Neural progenitor cell (in vitro differentiated cells): Measurements from ENCODE around the gene ABCA8. TPM values are rescaled to one million over a fixed set of nuclear protein-coding genes. Genes with fewer than 3 reads are reported as not detected.

Experiments used
- DNase-seq: peaks from one replicate; pipeline ENCODE4 v3.0.0-alpha.2; 2016; ENCODE audit warnings: low spot score
- H2AFZ ChIP-seq: fragments of 200-600 bp; sonication (generic); replicated peaks from 2 replicates; pipeline ENCODE4 v1.6.1; 2016; ENCODE audit warnings: antibody characterized with exemption
- H3F3A ChIP-seq: fragments of 200-600 bp; sonication (generic); 2 replicates; pipeline ENCODE4 v1.6.1; 2016; ENCODE audit warnings: antibody characterized with exemption, low read depth
- H3K27ac ChIP-seq: fragments of 200-600 bp; sonication (generic); 2 replicates; pipeline ENCODE4 v1.5.1; 2016; ENCODE audit warnings: mild to moderate bottlenecking
- H3K27me3 ChIP-seq: fragments of 200-600 bp; sonication (generic); 2 replicates; pipeline ENCODE4 v1.6.1; 2016; ENCODE audit warnings: mild to moderate bottlenecking, moderate library complexity
- H3K36me3 ChIP-seq: fragments of 200-600 bp; sonication (generic); 2 replicates; pipeline ENCODE4 v1.5.1; 2016
- H3K4me1 ChIP-seq: fragments of 200-600 bp; sonication (generic); 2 replicates; pipeline ENCODE4 v1.6.1; 2016; ENCODE audit warnings: mixed run types
- H3K4me2 ChIP-seq: fragments of 200-600 bp; sonication (generic); 2 replicates; pipeline ENCODE4 v1.6.1; 2016
- H3K4me3 ChIP-seq: fragments of 200-600 bp; sonication (generic); 2 replicates; pipeline ENCODE4 v1.5.1; 2016
- H3K79me2 ChIP-seq: fragments of 200-600 bp; sonication (generic); 2 replicates; pipeline ENCODE4 v1.6.1; 2016; ENCODE audit warnings: low read depth
- H3K9ac ChIP-seq: fragments of 200-600 bp; sonication (generic); 2 replicates; pipeline ENCODE4 v1.6.1; 2016
- H3K9me3 ChIP-seq: fragments of 200-600 bp; sonication (generic); 2 replicates; pipeline ENCODE4 v1.5.1; 2016; ENCODE audit warnings: low read depth
- H4K20me1 ChIP-seq: fragments of 200-600 bp; sonication (generic); 2 replicates; pipeline ENCODE4 v1.6.1; 2016; ENCODE audit warnings: low read depth
- H3K27ac Mint-ChIP-seq: 3 replicates; pipeline ENCODE4 v1.8.0; 2021; ENCODE audit warnings: mixed read lengths
- H3K27me3 Mint-ChIP-seq: 2 replicates; pipeline ENCODE4 v1.8.0; 2022; ENCODE audit warnings: low read depth, mild to moderate bottlenecking, inconsistent platforms, moderate library complexity, mixed read lengths; ENCODE audit not compliant: insufficient read depth
- H3K36me3 Mint-ChIP-seq: 3 replicates; pipeline ENCODE4 v1.8.0; 2021; ENCODE audit warnings: mixed read lengths
- H3K4me1 Mint-ChIP-seq: 3 replicates; pipeline ENCODE4 v1.8.0; 2021; ENCODE audit warnings: mixed read lengths
- H3K4me3 Mint-ChIP-seq: 3 replicates; pipeline ENCODE4 v1.8.0; 2021; ENCODE audit warnings: mild to moderate bottlenecking, moderate library complexity, mixed read lengths
- H3K9me3 Mint-ChIP-seq: 3 replicates; pipeline ENCODE4 v1.8.0; 2020; ENCODE audit warnings: mixed read lengths
- CTCF ChIP-seq: fragments of 200-600 bp; sonication (generic); IDR thresholded peaks from 2 replicates; pipeline ENCODE4 v1.5.1; 2017; ENCODE audit warnings: antibody characterized with exemption, mild to moderate bottlenecking
- EZH2 ChIP-seq: fragments of 200-600 bp; sonication (generic); IDR thresholded peaks from 2 replicates; pipeline ENCODE4 v1.6.1; 2017; ENCODE audit warnings: antibody characterized with exemption, mild to moderate bottlenecking, moderate library complexity
- EZH2phosphoT487 ChIP-seq: fragments of 200-600 bp; sonication (generic); IDR thresholded peaks from 2 replicates; pipeline ENCODE4 v1.6.1; 2017; ENCODE audit warnings: antibody characterized with exemption
- total RNA-seq: library from RNA; depleted of rRNA; stranded (reverse); fragments of >200 nt; gene quantifications from 2 replicates; pipeline ENCODE4 v1.2.3, GENCODE V29; 2015; ENCODE audit warnings: low replicate concordance

ABCA8 gene
- total RNA-seq, 1 donor from 2014 or later: not detected

DNA sequence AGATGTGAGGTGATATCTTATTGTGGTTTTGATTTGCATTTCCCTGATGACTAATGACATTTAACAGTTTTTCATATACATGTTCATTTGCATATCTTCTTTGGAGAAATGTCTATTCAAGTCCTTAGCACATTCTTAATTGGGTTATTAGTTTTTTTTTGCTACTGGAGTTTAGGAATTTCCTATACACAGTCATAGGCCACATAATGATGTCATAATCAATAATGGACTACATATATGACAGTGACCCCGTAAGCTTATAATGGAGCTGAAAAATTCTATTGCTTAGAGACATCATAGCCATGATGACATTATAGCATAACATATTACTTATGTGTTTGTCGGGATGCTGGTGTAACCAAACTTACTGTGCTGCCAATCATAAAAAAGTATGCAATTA is 83.7 kb downstream of the ABCA8 start:
- Mint-ChIP-seq H3K27ac (no peak overlapping the region), H3K36me3 (no peaks in the 10 kb centered on the region), H3K4me1 (no peaks in the 10 kb centered on the region), H3K4me3 (no peak overlapping the region), H3K9me3 (peaks cover 5% of the 10 kb centered on the region), H3K27me3 (peaks cover 2% of the 10 kb centered on the region)
- Histone ChIP-seq H3K9me3 (no peaks in the 10 kb centered on the region), H3K27me3 (no peaks in the 10 kb centered on the region), H3K27ac (no peak overlapping the region), H3K4me3 (no peak overlapping the region), H3K4me1 (no peaks in the 10 kb centered on the region), H3K79me2 (no peaks in the 10 kb centered on the region), H4K20me1 (no peaks in the 10 kb centered on the region), H3K4me2 (no peak overlapping the region), H3K36me3 (no peaks in the 10 kb centered on the region), H2AFZ (no peak overlapping the region), H3K9ac (no peak overlapping the region), H3F3A (no peaks in the 10 kb centered on the region)
- TF ChIP-seq EZH2phosphoT487 (no peak), EZH2 (no peak), CTCF (no peak)
- no peak for DNase-seq

GRCh38 chr17:68870976-68871375 is 84.2 kb downstream of the ABCA8 start:
- peaks cover 5% of the 10 kb centered on the region for H3K9me3 Mint-ChIP-seq
- Histone ChIP-seq H3K27ac (no peak overlapping the region), H4K20me1 (no peaks in the 10 kb centered on the region), H3K27me3 (no peaks in the 10 kb centered on the region), H3F3A (no peaks in the 10 kb centered on the region), H3K9ac (no peak overlapping the region), H3K4me3 (no peak overlapping the region), H3K4me1 (no peaks in the 10 kb centered on the region), H3K9me3 (no peaks in the 10 kb centered on the region), H3K4me2 (no peak overlapping the region), H3K36me3 (no peaks in the 10 kb centered on the region), H2AFZ (no peak overlapping the region), H3K79me2 (no peaks in the 10 kb centered on the region)
- no peak for DNase-seq
- TF ChIP-seq CTCF (no peak), EZH2phosphoT487 (no peak), EZH2 (no peak)
- H3K36me3 Mint-ChIP-seq: no peaks in the 10 kb centered on the region
- H3K4me3 Mint-ChIP-seq: no peak overlapping the region
- no peak overlapping the region for H3K27ac Mint-ChIP-seq
- peaks cover 2% of the 10 kb centered on the region for H3K27me3 Mint-ChIP-seq
- no peaks in the 10 kb centered on the region for H3K4me1 Mint-ChIP-seq

- Mint-ChIP-seq H3K4me1 (no peaks in the 10 kb centered on the region), H3K27me3 (peaks cover 2% of the 10 kb centered on the region), H3K36me3 (no peaks in the 10 kb centered on the region), H3K27ac (no peak overlapping the region), H3K9me3 (peaks cover 5% of the 10 kb centered on the region), H3K4me3 (no peak overlapping the region)
- H3F3A ChIP-seq: no peaks in the 10 kb centered on the region
- no peak overlapping the region for H3K27ac ChIP-seq
- DNase-seq: no peak
- H3K4me2 ChIP-seq: no peak overlapping the region
- no peaks in the 10 kb centered on the region for H4K20me1 ChIP-seq
- no peaks in the 10 kb centered on the region for H3K79me2 ChIP-seq
- H3K9me3 ChIP-seq: no peaks in the 10 kb centered on the region
- H2AFZ ChIP-seq: no peak overlapping the region
- H3K27me3 ChIP-seq: no peaks in the 10 kb centered on the region
- TF ChIP-seq CTCF (no peak), EZH2 (no peak), EZH2phosphoT487 (no peak)
- H3K36me3 ChIP-seq: no peaks in the 10 kb centered on the region
- no peak overlapping the region for H3K9ac ChIP-seq
- no peak overlapping the region for H3K4me3 ChIP-seq
- no peaks in the 10 kb centered on the region for H3K4me1 ChIP-seq
Measured at GRCh38 chr17:68870161-68870826, 84.9 kb downstream of the ABCA8 start.
